GM21423 (cell line): ENCODE results near the gene GABRE.
"Not testable (repeated sequence)": the region's sequence is repeated elsewhere in the genome, so short reads cannot be mapped to it uniquely, and the experiment has no call there.

Experiments used
- ATAC-seq: cut with Tn5 transposase; IDR thresholded peaks from one replicate; pipeline ENCODE4 v1.9.1; 2021; ENCODE audit warnings: mild to moderate bottlenecking, moderate library complexity; ENCODE audit not compliant: unreplicated experiment

GABRE gene

GRCh38 chrX:151970661-151971060 is 3.8 kb downstream of the GABRE start:
- ATAC-seq: no peak

GRCh38 chrX:151970027-151970426 is 4.4 kb downstream of the GABRE start:
- ATAC-seq: no peak

- no peak for ATAC-seq
Measured at GRCh38 chrX:151966236-151966635, 8.2 kb downstream of the GABRE start.

DNA sequence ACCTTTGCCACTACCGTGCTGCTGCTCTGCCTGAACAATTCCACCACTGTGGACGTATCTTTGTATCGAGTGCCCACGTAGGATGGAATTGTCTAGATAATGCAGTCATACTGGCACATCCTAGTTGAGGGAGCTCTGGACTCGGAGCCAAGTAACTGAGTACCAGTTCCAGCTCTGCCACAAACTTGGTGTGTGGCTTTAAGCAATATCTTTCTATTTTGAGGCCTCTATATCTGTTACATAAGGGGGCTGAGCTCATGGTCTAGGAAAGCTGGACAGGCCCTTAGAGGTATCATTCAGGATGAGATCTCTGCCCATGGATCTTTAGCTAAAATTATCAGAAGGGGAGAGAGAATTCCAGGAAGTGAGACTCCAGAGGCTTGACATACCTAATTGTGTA is 12.4 kb downstream of the GABRE start:
- no peak for ATAC-seq

GRCh38 chrX:151958101-151958500 is 16.4 kb downstream of the GABRE start:
- no peak for ATAC-seq

DNA sequence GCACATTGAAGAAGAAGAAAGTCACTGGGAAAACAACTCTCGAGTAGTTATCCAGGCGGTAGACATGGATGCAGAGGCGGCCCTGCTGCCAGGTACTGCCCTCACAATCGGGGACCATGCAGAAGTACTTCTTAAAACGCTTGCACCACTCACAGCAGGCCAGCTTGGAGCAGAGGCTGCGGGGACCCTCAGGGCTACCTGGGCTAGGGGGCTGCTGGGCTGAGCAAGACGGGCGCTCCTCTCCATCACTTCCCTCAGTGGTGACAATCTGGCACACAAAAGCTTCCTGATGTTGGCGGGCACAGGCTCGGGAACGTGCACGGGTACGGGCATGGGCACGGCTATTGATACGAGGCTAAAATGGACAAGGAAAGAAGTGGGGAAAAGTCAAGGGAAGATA is 19.7 kb downstream of the GABRE start:
- ATAC-seq: no peak

- ATAC-seq: no peak
Measured at GRCh38 chrX:151938172-151938571, 36.3 kb downstream of the GABRE start.

GRCh38 chrX:151935358-151935757 is 39.1 kb downstream of the GABRE start:
- ATAC-seq: no peak

DNA sequence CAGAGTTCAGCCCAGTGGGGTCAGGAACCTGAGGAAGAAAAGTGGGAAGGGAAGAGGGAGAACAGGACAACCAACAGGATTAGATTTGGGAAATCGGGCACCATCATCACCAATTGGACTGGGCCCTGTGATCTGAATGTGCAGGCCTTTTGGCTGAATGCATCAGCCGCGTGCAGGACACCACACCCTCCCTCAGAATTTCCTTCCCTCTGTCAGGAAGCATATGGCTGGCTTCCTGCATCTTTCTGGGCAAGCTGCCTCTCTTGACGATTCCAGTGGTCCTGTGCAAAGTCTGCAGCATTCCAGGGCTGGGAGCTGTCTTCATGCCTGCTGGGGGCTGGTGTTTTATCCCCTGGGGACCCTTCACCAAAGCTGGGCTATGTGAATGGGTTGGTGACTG is 45.4 kb downstream of the GABRE start:
- no peak for ATAC-seq

DNA sequence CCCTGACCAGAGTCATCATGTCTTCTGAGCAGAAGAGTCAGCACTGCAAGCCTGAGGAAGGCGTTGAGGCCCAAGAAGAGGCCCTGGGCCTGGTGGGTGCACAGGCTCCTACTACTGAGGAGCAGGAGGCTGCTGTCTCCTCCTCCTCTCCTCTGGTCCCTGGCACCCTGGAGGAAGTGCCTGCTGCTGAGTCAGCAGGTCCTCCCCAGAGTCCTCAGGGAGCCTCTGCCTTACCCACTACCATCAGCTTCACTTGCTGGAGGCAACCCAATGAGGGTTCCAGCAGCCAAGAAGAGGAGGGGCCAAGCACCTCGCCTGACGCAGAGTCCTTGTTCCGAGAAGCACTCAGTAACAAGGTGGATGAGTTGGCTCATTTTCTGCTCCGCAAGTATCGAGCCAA is 50.8 kb downstream of the GABRE start:
- ATAC-seq: no peak

GRCh38 chrX:151922692-151923091 is 51.8 kb downstream of the GABRE start:
- ATAC-seq: no peak

DNA sequence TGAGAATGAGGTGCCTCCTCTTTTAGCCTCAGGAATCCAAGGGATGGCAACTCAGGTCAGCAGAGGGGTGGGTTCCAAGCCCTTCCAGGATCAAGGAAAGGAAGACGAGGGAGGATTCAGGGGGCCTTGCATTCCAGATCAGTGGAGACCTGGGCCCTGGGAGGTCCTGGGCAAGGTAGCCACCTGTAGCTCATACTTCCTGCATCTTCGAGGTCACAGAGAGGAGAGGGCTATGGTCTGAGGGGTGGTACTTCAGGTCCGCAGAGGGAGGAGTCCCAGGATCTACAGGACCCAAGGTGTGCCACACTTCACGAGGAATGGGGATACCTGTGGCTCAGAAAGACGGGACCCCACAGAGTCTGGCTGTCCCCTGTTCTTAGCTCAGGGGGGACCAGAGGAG is 52.6 kb downstream of the GABRE start:
- ATAC-seq: no peak

DNA sequence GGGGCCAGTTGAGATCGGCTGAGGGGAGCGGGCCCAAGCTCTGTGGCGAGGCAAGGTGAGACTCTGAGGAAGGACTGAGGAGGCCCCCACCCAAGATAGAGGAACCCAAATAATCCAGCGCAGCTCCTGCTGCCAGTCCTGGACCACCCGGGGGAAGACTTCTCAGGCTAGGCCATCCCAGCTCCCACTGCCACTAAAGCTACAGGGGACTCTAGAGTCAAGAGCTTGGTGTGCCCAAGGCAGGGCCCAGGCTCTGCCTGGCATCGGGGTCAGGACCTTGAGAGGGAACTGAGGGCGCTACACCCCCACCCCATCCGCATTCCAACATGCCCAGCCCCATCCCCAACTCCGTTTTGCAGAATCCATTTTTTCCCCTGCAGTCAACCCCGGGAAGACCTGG is 53.2 kb downstream of the GABRE start:
- no peak for ATAC-seq

DNA sequence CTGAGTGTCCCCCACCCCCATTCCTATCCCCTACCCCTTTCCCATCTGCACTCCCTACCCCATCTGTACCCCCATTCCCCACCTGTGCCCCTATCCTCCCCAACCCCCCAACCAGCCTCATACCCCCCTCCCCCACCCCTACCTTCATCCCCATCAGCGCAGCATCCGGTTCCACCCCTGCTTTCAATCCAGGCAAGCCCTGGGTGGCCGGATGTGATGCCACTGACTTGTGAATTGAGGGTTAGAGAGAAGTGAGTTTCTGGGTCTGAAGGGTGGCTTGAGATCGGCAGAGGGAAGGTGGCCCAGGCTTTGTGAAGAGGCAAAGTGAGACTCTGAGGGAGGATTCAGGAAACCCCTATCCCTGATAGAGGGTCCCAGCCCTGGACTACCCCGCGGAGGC is 53.9 kb downstream of the GABRE start:
- ATAC-seq: no peak

DNA sequence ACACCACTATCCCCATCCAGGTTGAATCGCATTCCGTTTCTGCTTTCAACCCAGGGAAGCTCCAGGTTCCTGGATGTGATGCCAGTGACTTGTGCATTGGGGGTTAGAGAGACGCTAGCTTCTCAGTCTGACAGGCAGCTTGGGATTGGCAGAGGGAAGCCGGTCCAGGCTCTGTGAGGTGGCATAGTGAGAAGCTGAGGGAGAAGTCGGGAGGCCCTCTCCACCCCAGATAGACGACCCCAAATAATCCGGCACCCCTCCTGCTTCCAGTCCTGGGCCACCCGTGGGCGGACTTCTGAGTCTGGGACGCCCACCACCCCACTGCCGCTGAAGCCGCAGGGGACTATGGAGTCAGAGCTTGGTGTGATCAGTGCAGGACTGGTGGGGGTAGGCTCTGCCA is 54.4 kb downstream of the GABRE start:
- ATAC-seq: no peak

DNA sequence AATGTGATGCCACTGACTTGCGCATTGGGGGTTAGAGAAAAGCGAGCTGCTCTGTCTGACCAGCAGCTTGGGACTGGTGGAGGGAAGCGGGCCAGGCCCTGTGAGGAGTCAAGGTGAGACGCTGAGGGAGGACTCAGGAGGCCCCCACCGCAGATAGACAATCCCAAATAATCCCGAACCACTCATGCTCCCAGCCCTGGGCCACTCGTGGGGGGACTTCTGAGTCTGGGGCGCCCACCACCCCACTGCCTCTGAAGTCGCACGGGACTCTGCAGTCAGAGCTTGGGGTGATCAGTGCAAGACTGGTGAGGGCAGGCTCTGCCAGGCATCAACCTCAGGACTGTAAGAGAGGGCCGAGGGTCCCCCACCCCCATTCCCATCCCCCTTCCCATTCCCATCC is 54.9 kb downstream of the GABRE start:
- no peak for ATAC-seq

DNA sequence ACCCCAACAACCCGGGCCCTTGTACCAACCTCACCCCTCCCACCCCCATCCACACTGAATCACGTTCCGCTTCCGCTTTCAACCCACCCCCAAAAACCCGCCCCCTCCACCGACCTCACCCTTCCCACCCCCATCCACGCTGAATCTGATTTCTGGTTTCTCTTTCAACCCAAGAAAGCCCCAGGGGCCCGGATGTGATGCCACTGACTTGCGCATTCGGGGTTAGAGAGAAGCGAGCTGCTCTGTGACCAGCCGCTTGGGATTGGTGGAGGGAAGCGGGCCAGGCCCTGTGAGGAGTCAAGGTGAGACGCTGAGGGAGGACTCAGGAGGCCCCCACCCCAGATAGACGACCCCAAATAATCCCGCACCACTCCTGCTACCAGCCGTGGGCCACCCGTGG is 55.7 kb downstream of the GABRE start:
- not testable (repeated sequence) for ATAC-seq

DNA sequence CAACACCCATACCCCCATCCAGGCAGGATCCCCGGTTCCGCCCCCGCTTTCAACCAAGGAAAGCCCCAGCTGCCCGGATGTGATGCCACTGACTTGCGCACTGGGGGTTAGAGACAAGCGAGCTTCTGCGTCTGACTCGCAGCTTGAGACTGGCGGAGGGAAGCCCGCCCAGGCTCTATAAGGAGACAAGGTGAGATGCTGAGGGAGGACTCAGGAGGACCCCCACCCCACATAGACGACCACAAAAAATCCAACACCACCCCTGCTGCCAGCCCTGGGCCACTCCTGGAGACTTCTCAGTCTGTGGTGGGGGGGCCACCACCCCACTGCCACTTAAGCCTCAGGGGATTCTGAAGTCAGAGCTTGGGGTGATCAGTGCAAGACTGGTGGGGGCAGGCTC is 61.7 kb downstream of the GABRE start, which contains the start of gene MAGEA4:
Gene MAGEA4 (plus strand): TSS at position 110 of the 400 bp plus-strand sequence. CDS start 10,776 bp downstream, outside the sequence.
- ATAC-seq: no peak

- no peak for ATAC-seq
Measured at GRCh38 chrX:151912221-151912620, 62.3 kb downstream of the GABRE start.

- no peak for ATAC-seq
Measured at GRCh38 chrX:151904989-151905388, 69.5 kb downstream of the GABRE start.
